Trophoblast cell (in vitro differentiated cells and primary cell): ENCODE measurements around the gene RNGTT.
A peak's percentile ranks its signal among the peaks of the same experiment; 100 is the strongest.

Source experiments
- DNase-seq, 2 donors: peaks; one replicate each; pipeline ENCODE4 v3.0.0-alpha.2; 2016
- H2AFZ ChIP-seq: 2 replicates; pipeline ENCODE4 v1.6.1; 2013; ENCODE audit warnings: low read length, moderate library complexity, mild to moderate bottlenecking; ENCODE audit not compliant: insufficient read depth, poor library complexity
- H2AK5ac ChIP-seq: 2 replicates; pipeline ENCODE4 v1.6.1; 2013; ENCODE audit warnings: mild to moderate bottlenecking, low read length
- H2BK120ac ChIP-seq: 2 replicates; pipeline ENCODE4 v1.6.1; 2013; ENCODE audit warnings: low read length, mild to moderate bottlenecking, moderate library complexity; ENCODE audit not compliant: insufficient read depth, poor library complexity
- H2BK12ac ChIP-seq: 2 replicates; pipeline ENCODE4 v1.6.1; 2013; ENCODE audit warnings: mild to moderate bottlenecking, low read length, moderate library complexity
- H2BK5ac ChIP-seq: 2 replicates; pipeline ENCODE4 v1.6.1; 2013; ENCODE audit warnings: low read length, low read depth, moderate library complexity, mild to moderate bottlenecking; ENCODE audit not compliant: poor library complexity
- H3K14ac ChIP-seq: 2 replicates; pipeline ENCODE4 v1.6.1; 2013; ENCODE audit warnings: mild to moderate bottlenecking, low read length
- H3K18ac ChIP-seq: 2 replicates; pipeline ENCODE4 v1.6.1; 2013; ENCODE audit warnings: mild to moderate bottlenecking, low read length
- H3K23ac ChIP-seq: 2 replicates; pipeline ENCODE4 v1.6.1; 2013; ENCODE audit warnings: low read length
- H3K27ac ChIP-seq: 2 replicates; pipeline ENCODE4 v1.5.1; 2013; ENCODE audit warnings: low read depth, mild to moderate bottlenecking, inconsistent platforms, low read length, moderate library complexity
- H3K27me3 ChIP-seq: 2 replicates; pipeline ENCODE4 v1.6.1; 2013; ENCODE audit warnings: inconsistent platforms, mild to moderate bottlenecking, low read length, moderate library complexity; ENCODE audit not compliant: insufficient read depth
- H3K36me3 ChIP-seq, 2 experiments: 1 replicate in 1 of 2; 2 replicates in 1 of 2; pipeline ENCODE4 v1.6.1; 2013; ENCODE audit warnings: low read length in 2 of 2, mild to moderate bottlenecking in 2 of 2, moderate library complexity in 1 of 2; ENCODE audit not compliant: insufficient read depth in 2 of 2, control insufficient read depth in 1 of 2
- H3K4ac ChIP-seq: 2 replicates; pipeline ENCODE4 v1.6.1; 2013; ENCODE audit warnings: low read depth, mild to moderate bottlenecking, low read length, moderate library complexity
- H3K4me1 ChIP-seq, 2 experiments: 1 replicate in 1 of 2; 2 replicates in 1 of 2; pipeline ENCODE4 v1.6.1; 2013; ENCODE audit warnings: low read length in 2 of 2, mild to moderate bottlenecking in 2 of 2, moderate library complexity in 1 of 2; ENCODE audit not compliant: insufficient read depth in 2 of 2, control insufficient read depth in 1 of 2
- H3K4me2 ChIP-seq: 2 replicates; pipeline ENCODE4 v1.6.1; 2013; ENCODE audit warnings: inconsistent platforms, mild to moderate bottlenecking, low read length, moderate library complexity
- H3K4me3 ChIP-seq: 2 replicates; pipeline ENCODE4 v1.5.1; 2013; ENCODE audit warnings: mild to moderate bottlenecking, low read depth, low read length, inconsistent platforms
- H3K79me1 ChIP-seq: one replicate; pipeline ENCODE4 v1.6.1; 2013; ENCODE audit warnings: low read length
- H3K79me2 ChIP-seq: 2 replicates; pipeline ENCODE4 v1.6.1; 2013; ENCODE audit warnings: low read length, mild to moderate bottlenecking; ENCODE audit not compliant: control insufficient read depth, insufficient read depth, poor library complexity
- H3K9ac ChIP-seq: 2 replicates; pipeline ENCODE4 v1.6.1; 2013; ENCODE audit warnings: mild to moderate bottlenecking, low read length
- H3K9me3 ChIP-seq: 2 replicates; pipeline ENCODE4 v1.6.1; 2013; ENCODE audit warnings: low read depth, mild to moderate bottlenecking, control low read depth, inconsistent platforms, low read length; ENCODE audit not compliant: insufficient read depth
- H4K12ac ChIP-seq: 2 replicates; pipeline ENCODE4 v1.6.1; 2013; ENCODE audit warnings: low read depth, mild to moderate bottlenecking, low read length, moderate library complexity
- H4K8ac ChIP-seq: 2 replicates; pipeline ENCODE4 v1.6.1; 2013; ENCODE audit warnings: low read depth, mild to moderate bottlenecking, low read length, moderate library complexity
- H4K91ac ChIP-seq: one replicate; pipeline ENCODE4 v1.6.1; 2013; ENCODE audit warnings: low read depth, mild to moderate bottlenecking, low read length, moderate library complexity
- WGBS: extraction: QIAGEN DNeasy Blood & Tissue Kit; methylation state at CpG from one replicate; pipeline ENCODE4 v1.1.7; 2013; ENCODE audit warnings: missing lambda C conversion rate; ENCODE audit not compliant: insufficient read length, insufficient coverage; ENCODE audit errors: extremely low coverage; 5-methylcytosine and 5-hydroxymethylcytosine counted together

RNGTT gene

DNA sequence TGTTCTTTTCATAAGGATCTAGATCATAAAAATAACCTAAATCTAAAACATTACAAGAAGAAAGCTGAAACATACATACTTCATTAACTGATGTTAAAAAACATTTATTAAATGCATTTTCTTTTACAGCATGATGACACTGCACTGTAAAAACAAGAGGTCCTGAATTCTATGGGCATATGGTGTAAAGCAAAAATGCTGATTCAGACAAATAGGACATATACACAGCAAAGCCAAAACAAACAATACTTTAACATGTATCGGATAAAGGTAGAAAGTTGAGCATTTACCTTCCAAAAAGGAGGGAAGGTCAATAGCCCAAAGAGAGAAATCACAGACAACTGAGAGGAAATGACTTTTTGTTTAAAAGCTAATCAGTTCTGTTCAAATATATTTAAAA, 221.5 kb downstream of the RNGTT start:
- Histone ChIP-seq H3K27ac (no peak overlapping the region), H2BK12ac (no peak overlapping the region), H2AFZ (no peak overlapping the region), H3K18ac (no peak overlapping the region), H3K79me2 (no peaks in the 10 kb centered on the region), H3K9ac (no peak overlapping the region), H3K4me3 (no peak overlapping the region), H4K8ac (no peak overlapping the region), H3K4me2 (no peak overlapping the region), H2AK5ac (no peak overlapping the region), H3K4ac (no peak overlapping the region), H2BK120ac (no peak overlapping the region), H3K36me3 (peaks cover 0 to 2% of the 10 kb centered on the region in 2 experiments), H3K23ac (no peak overlapping the region), H4K91ac (no peak overlapping the region), H4K12ac (no peak overlapping the region), H3K4me1 (no peaks in the 10 kb centered on the region), H3K9me3 (no peaks in the 10 kb centered on the region), H3K79me1 (no peaks in the 10 kb centered on the region), H2BK5ac (no peak overlapping the region), H3K14ac (no peak overlapping the region), H3K27me3 (no peaks in the 10 kb centered on the region)
- no CpG with 5 or more reads among the region's 1 CpG for WGBS
- DNase-seq, result no peak

DNA sequence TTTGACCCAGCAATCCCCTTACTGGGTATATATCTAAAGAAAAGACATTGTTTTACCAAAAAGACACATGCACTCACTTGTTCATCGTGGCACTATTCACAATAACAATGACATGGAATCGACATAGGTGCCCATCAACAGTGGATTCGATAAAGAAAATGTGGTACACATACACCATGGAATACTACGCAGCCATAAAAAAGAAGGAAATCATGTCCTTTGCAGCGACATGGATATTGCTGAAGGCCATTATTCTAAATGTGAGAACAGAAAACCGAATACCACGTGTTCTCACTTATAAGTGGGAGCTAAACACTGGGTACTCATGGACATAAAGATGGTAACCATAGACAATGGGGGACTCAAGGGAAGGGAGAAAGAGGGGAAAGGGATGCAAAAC, 222.3 kb downstream of the RNGTT start:
- Histone ChIP-seq H2AFZ (no peak overlapping the region), H3K27me3 (no peaks in the 10 kb centered on the region), H4K8ac (no peak overlapping the region), H3K79me2 (no peaks in the 10 kb centered on the region), H3K4me1 (no peaks in the 10 kb centered on the region), H3K4ac (no peak overlapping the region), H3K9ac (no peak overlapping the region), H2AK5ac (no peak overlapping the region), H3K79me1 (no peaks in the 10 kb centered on the region), H3K4me2 (no peak overlapping the region), H3K27ac (no peak overlapping the region), H3K14ac (no peak overlapping the region), H3K23ac (no peak overlapping the region), H2BK12ac (no peak overlapping the region), H3K4me3 (no peak overlapping the region), H3K18ac (no peak overlapping the region), H3K36me3 (peaks cover 0 to 2% of the 10 kb centered on the region in 2 experiments), H3K9me3 (no peaks in the 10 kb centered on the region), H2BK5ac (no peak overlapping the region), H4K91ac (no peak overlapping the region), H2BK120ac (no peak overlapping the region), H4K12ac (no peak overlapping the region)
- WGBS, result no CpG with 5 or more reads among the region's 7 CpGs
- no peak for DNase-seq

GRCh38 chr6:88734544-88734943, 228.9 kb downstream of the RNGTT start:
- no peak overlapping the region for H2BK120ac ChIP-seq
- H3K23ac ChIP-seq, result no peak overlapping the region
- H2BK5ac ChIP-seq, result no peak overlapping the region
- DNase-seq, result no peak
- H3K27ac ChIP-seq, result no peak overlapping the region
- no peak overlapping the region for H2AK5ac ChIP-seq
- H4K12ac ChIP-seq, result no peak overlapping the region
- no peak overlapping the region for H3K18ac ChIP-seq
- no peaks in the 10 kb centered on the region for H3K36me3 ChIP-seq
- no peak overlapping the region for H4K91ac ChIP-seq
- H4K8ac ChIP-seq, result no peak overlapping the region
- no peak overlapping the region for H3K4ac ChIP-seq
- no CpG with 5 or more reads among the region's 4 CpGs for WGBS
- no peaks in the 10 kb centered on the region for H3K79me2 ChIP-seq
- peaks cover 2% of the 10 kb centered on the region for H3K79me1 ChIP-seq
- no peaks in the 10 kb centered on the region for H3K9me3 ChIP-seq
- H3K4me3 ChIP-seq, result no peak overlapping the region
- no peak overlapping the region for H3K9ac ChIP-seq
- H3K4me2 ChIP-seq, result no peak overlapping the region
- no peaks in the 10 kb centered on the region for H3K27me3 ChIP-seq
- H3K4me1 ChIP-seq, result peaks cover 4 to 5% of the 10 kb centered on the region in 2 experiments
- no peak overlapping the region for H2AFZ ChIP-seq
- H2BK12ac ChIP-seq, result no peak overlapping the region
- H3K14ac ChIP-seq, result no peak overlapping the region

- H2AK5ac ChIP-seq, result no peak overlapping the region
Observed at GRCh38 chr6:88730611-88731011, 232.8 kb downstream of the RNGTT start.

More at GRCh38 chr6:88730611-88731011, 232.8 kb downstream of the RNGTT start:
- H3K27me3 ChIP-seq, result no peaks in the 10 kb centered on the region
- no peak overlapping the region for H2BK120ac ChIP-seq
- no peak overlapping the region for H3K18ac ChIP-seq
- no peak overlapping the region for H3K4ac ChIP-seq
- H2BK5ac ChIP-seq, result no peak overlapping the region
- H2BK12ac ChIP-seq, result no peak overlapping the region
- H3K23ac ChIP-seq, result no peak overlapping the region
- H4K12ac ChIP-seq, result no peak overlapping the region
- DNase-seq, result peak; percentile 10 to 62
- H3K9ac ChIP-seq, result no peak overlapping the region
- no CpG with 5 or more reads among the region's 4 CpGs for WGBS
- no peaks in the 10 kb centered on the region for H3K79me2 ChIP-seq
- no peak overlapping the region for H4K91ac ChIP-seq
- H3K27ac ChIP-seq, result peak overlapping the region; percentile 69
- H3K36me3 ChIP-seq, result no peaks in the 10 kb centered on the region
- H4K8ac ChIP-seq, result no peak overlapping the region
- H3K9me3 ChIP-seq, result no peaks in the 10 kb centered on the region
- H3K14ac ChIP-seq, result no peak overlapping the region
- H3K79me1 ChIP-seq, result peaks cover 6% of the 10 kb centered on the region
- no peak overlapping the region for H3K4me3 ChIP-seq
- H3K4me2 ChIP-seq, result peak overlapping the region; percentile 13
- H3K4me1 ChIP-seq, result peaks cover 9 to 10% of the 10 kb centered on the region in 2 experiments
- H2AFZ ChIP-seq, result no peak overlapping the region
